Measurements from ENCODE around the gene DIP2B. TPM values are rescaled to one million over a fixed set of nuclear protein-coding genes. Genes with fewer than 3 reads are reported as not detected.
"Not testable (repeated sequence)": the region's sequence is repeated elsewhere in the genome, so short reads cannot be mapped to it uniquely, and the experiment has no call there.

DIP2B gene
- polyA plus RNA-seq, 4 donors, result 20.5 to 24.6 (median 23.4) TPM

- DNase-seq (ENCODE audit: low read depth in 4 of 4, low spot score in 2 of 4), result no peak
Measured at GRCh38 chr12:50546441-50547318, 41.9 kb downstream of the DIP2B start.

GRCh38 chr12:50547742-50548141, 43.0 kb downstream of the DIP2B start:
- DNase-seq (ENCODE audit: low read depth in 4 of 4, low spot score in 2 of 4), result no peak

GRCh38 chr12:50549885-50550284, 45.1 kb downstream of the DIP2B start:
- DNase-seq (ENCODE audit: low read depth in 4 of 4, low spot score in 2 of 4), result no peak

- DNase-seq (ENCODE audit: low read depth in 4 of 4, low spot score in 2 of 4), result no peak
Measured at GRCh38 chr12:50550530-50551223, 45.9 kb downstream of the DIP2B start.

- DNase-seq (ENCODE audit: low read depth in 4 of 4, low spot score in 2 of 4), result no peak
Measured at GRCh38 chr12:50551866-50552265, 47.1 kb downstream of the DIP2B start.

- DNase-seq (ENCODE audit: low read depth in 4 of 4, low spot score in 2 of 4), result no peak
Measured at GRCh38 chr12:50554651-50555050, 49.9 kb downstream of the DIP2B start.

GRCh38 chr12:50555471-50555885, 50.7 kb downstream of the DIP2B start:
- DNase-seq (ENCODE audit: low read depth in 4 of 4, low spot score in 2 of 4), result no peak

- DNase-seq (ENCODE audit: low read depth in 4 of 4, low spot score in 2 of 4), result no peak
Measured at GRCh38 chr12:50556273-50556672, 51.5 kb downstream of the DIP2B start.

- not testable (repeated sequence) for DNase-seq (ENCODE audit: low read depth in 4 of 4, low spot score in 2 of 4)
Measured at GRCh38 chr12:50556796-50557195, 52.0 kb downstream of the DIP2B start.

GRCh38 chr12:50557421-50557820, 52.6 kb downstream of the DIP2B start:
- no peak for DNase-seq (ENCODE audit: low read depth in 4 of 4, low spot score in 2 of 4)

- no peak for DNase-seq (ENCODE audit: low read depth in 4 of 4, low spot score in 2 of 4)
Measured at GRCh38 chr12:50558970-50559369, 54.2 kb downstream of the DIP2B start.

GRCh38 chr12:50562520-50563433, 58.0 kb downstream of the DIP2B start:
- DNase-seq (ENCODE audit: low read depth in 4 of 4, low spot score in 2 of 4), result no peak

- DNase-seq (ENCODE audit: low read depth in 4 of 4, low spot score in 2 of 4), result no peak
Measured at GRCh38 chr12:50563434-50563787, 58.6 kb downstream of the DIP2B start.

GRCh38 chr12:50564237-50564947, 59.6 kb downstream of the DIP2B start:
- no peak for DNase-seq (ENCODE audit: low read depth in 4 of 4, low spot score in 2 of 4)

GRCh38 chr12:50564948-50565297, 60.1 kb downstream of the DIP2B start:
- no peak for DNase-seq (ENCODE audit: low read depth in 4 of 4, low spot score in 2 of 4)

- DNase-seq (ENCODE audit: low read depth in 4 of 4, low spot score in 2 of 4), result no peak
Measured at GRCh38 chr12:50566066-50566465, 61.3 kb downstream of the DIP2B start.

- DNase-seq (ENCODE audit: low read depth in 4 of 4, low spot score in 2 of 4), result no peak
Measured at GRCh38 chr12:50567926-50568325, 63.1 kb downstream of the DIP2B start.

GRCh38 chr12:50568338-50569091, 63.7 kb downstream of the DIP2B start:
- DNase-seq (ENCODE audit: low read depth in 4 of 4, low spot score in 2 of 4), result no peak

- DNase-seq (ENCODE audit: low read depth in 4 of 4, low spot score in 2 of 4), result no peak
Measured at GRCh38 chr12:50569321-50569720, 64.5 kb downstream of the DIP2B start.

- no peak for DNase-seq (ENCODE audit: low read depth in 4 of 4, low spot score in 2 of 4)
Measured at GRCh38 chr12:50569876-50570275, 65.1 kb downstream of the DIP2B start.

Measured in left renal cortex interstitium (tissue), 4 donors.